Keratinocyte (primary cell): ENCODE results near the gene ZNF500. TPM values are rescaled to one million over a fixed set of nuclear protein-coding genes. Genes with fewer than 3 reads are reported as not detected.

Experiments used
- DNase-seq: peaks from one replicate; pipeline ENCODE4 v3.0.0-alpha.2; 2011; ENCODE audit warnings: low read depth, missing footprints, low spot score
- FAIRE-seq: peaks from 2 replicates; lab custom pipeline; 2011; peaks lifted over from hg19 to GRCh38; lab: Jason Lieb, UNC
- H2AFZ ChIP-seq: 2 replicates; pipeline ENCODE4 v1.6.0; 2012; ENCODE audit warnings: low read length, control low read depth, inconsistent platforms; ENCODE audit not compliant: control insufficient read depth
- H3K27ac ChIP-seq: 2 replicates; pipeline ENCODE4 v1.5.1; 2011; ENCODE audit warnings: low read length; ENCODE audit not compliant: control insufficient read depth, insufficient read depth
- H3K27me3 ChIP-seq: 3 replicates; pipeline ENCODE4 v1.6.0; 2011; ENCODE audit warnings: low read length; ENCODE audit not compliant: control insufficient read depth, insufficient read depth; ENCODE audit errors: extremely low read depth
- H3K36me3 ChIP-seq, 2 experiments: 2 replicates in 1 of 2; 3 replicates in 1 of 2; pipeline ENCODE4 v1.5.1; 2011; ENCODE audit warnings: low read length in 2 of 2, mild to moderate bottlenecking in 1 of 2; ENCODE audit not compliant: control insufficient read depth in 2 of 2, insufficient read depth in 2 of 2; ENCODE audit errors: extremely low read depth in 1 of 2
- H3K4me1 ChIP-seq: 3 replicates; pipeline ENCODE4 v1.5.1; 2011; ENCODE audit warnings: low read length; ENCODE audit not compliant: control insufficient read depth, insufficient read depth; ENCODE audit errors: extremely low read depth
- H3K4me2 ChIP-seq: 3 replicates; pipeline ENCODE4 v1.6.0; 2011; ENCODE audit warnings: low read depth, low read length; ENCODE audit not compliant: control insufficient read depth, insufficient read depth; ENCODE audit errors: extremely low read depth
- H3K4me3 ChIP-seq, 3 experiments: fragments of 200-600 bp in 1 of 3; sonication (generic) in 1 of 3; 2 replicates in 2 of 3; 3 replicates in 1 of 3; pipeline ENCODE4 v1.5.1; 2011 to 2016; ENCODE audit warnings: low read length in 3 of 3, mild to moderate bottlenecking in 3 of 3, control low read depth in 2 of 3, inconsistent platforms in 1 of 3, low read depth in 1 of 3, mixed read lengths in 1 of 3, mixed run types in 1 of 3, moderate library complexity in 1 of 3; ENCODE audit not compliant: control insufficient read depth in 2 of 3, insufficient read depth in 2 of 3; ENCODE audit errors: extremely low read depth in 1 of 3
- H3K79me2 ChIP-seq: 2 replicates; pipeline ENCODE4 v1.6.0; 2012; ENCODE audit warnings: low read length; ENCODE audit not compliant: control insufficient read depth, insufficient read depth
- H3K9ac ChIP-seq: 3 replicates; pipeline ENCODE4 v1.6.0; 2011; ENCODE audit warnings: low read length; ENCODE audit not compliant: control insufficient read depth, insufficient read depth; ENCODE audit errors: extremely low read depth
- H3K9me1 ChIP-seq: 3 replicates; pipeline ENCODE4 v1.6.0; 2011; ENCODE audit warnings: low read length; ENCODE audit not compliant: control insufficient read depth, insufficient read depth; ENCODE audit errors: extremely low read depth
- H3K9me3 ChIP-seq: 2 replicates; pipeline ENCODE4 v1.5.1; 2012; ENCODE audit warnings: low read depth, low read length; ENCODE audit not compliant: control insufficient read depth
- H4K20me1 ChIP-seq: 3 replicates; pipeline ENCODE4 v1.6.0; 2011; ENCODE audit warnings: low read length; ENCODE audit not compliant: control insufficient read depth, insufficient read depth; ENCODE audit errors: extremely low read depth
- CTCF ChIP-seq, 3 experiments: IDR thresholded peaks in 1 of 3; conservative IDR thresholded peaks in 1 of 3; optimal IDR thresholded peaks in 1 of 3; 2 replicates in 2 of 3; 3 replicates in 1 of 3; pipeline versions ENCODE3 to v1.5.1; 2011; ENCODE audit warnings: low read length in 3 of 3, mild to moderate bottlenecking in 3 of 3, moderate library complexity in 2 of 3, control low read depth in 1 of 3, inconsistent platforms in 1 of 3; ENCODE audit not compliant: insufficient read depth in 2 of 3; ENCODE audit errors: extremely low read depth in 1 of 3
- EZH2 ChIP-seq: IDR thresholded peaks from one replicate; pipeline ENCODE4 v1.6.1; 2012; ENCODE audit warnings: inconsistent platforms, mild to moderate bottlenecking, low read length, moderate library complexity
- dilution Hi-C: fragments of 300-500 bp; cut with MboI; formaldehyde crosslinking; loops from one replicate; pipeline ENCODE4 v1.7.0; 2020; ENCODE audit warnings: low sequenced_read_pairs; ENCODE audit not compliant: extremely low pct_ligation_motif_present
- polyA plus RNA-seq, 5 experiments: library from polyadenylated mRNA; depleted of rRNA in 3 of 5; stranded (reverse) in 3 of 5; stranded (forward) in 1 of 5; unstranded in 1 of 5; fragments of >200 nt; gene quantifications; 1 replicate in 1 of 5; 2 replicates in 3 of 5; 3 replicates in 1 of 5; pipeline versions ENCODE4 v1.2.1 to v1.2.3, GENCODE V29; 2011 to 2012; ENCODE audit warnings: missing spikeins in 2 of 5, low read depth in 1 of 5, low replicate concordance in 1 of 5

ZNF500 gene
- polyA plus RNA-seq, 1 donor (not counting 4 experiments of a cell fraction or from before 2014, with no cell fraction given) = 3.3 TPM

GRCh38 chr16:4728676-4729075, 38.3 kb downstream of the ZNF500 start:
- H4K20me1 ChIP-seq = no peaks in the 10 kb centered on the region
- dilution Hi-C loops = no loop called here
- no peaks in the 10 kb centered on the region for H3K9me1 ChIP-seq
- H3K9me3 ChIP-seq = no peaks in the 10 kb centered on the region
- no peak overlapping the region for H3K4me2 ChIP-seq
- no peak for FAIRE-seq
- no peak overlapping the region for H3K27ac ChIP-seq
- H3K4me3 ChIP-seq = no peak overlapping the region
- H2AFZ ChIP-seq = no peak overlapping the region
- H3K27me3 ChIP-seq = no peaks in the 10 kb centered on the region
- TF ChIP-seq EZH2 = no peak
- no peak for TF ChIP-seq CTCF (optimal IDR thresholded peaks at IDR 0.05 in 1 of 3, IDR thresholded peaks at IDR 0.05 in 1 of 3, conservative IDR thresholded peaks at IDR 0.05 in 1 of 3; ENCODE audit: extremely low read depth in 1 of 3, insufficient read depth in 2 of 3, low read length in 3 of 3)
- H3K79me2 ChIP-seq = peaks cover 28% of the 10 kb centered on the region
- H3K4me1 ChIP-seq = no peaks in the 10 kb centered on the region
- peaks cover 25 to 30% of the 10 kb centered on the region in 2 experiments for H3K36me3 ChIP-seq
- no peak overlapping the region for H3K9ac ChIP-seq
- DNase-seq = no peak

GRCh38 chr16:4726616-4727015, 40.3 kb downstream of the ZNF500 start:
- no peak overlapping the region for H3K27ac ChIP-seq
- DNase-seq = no peak
- no peak for TF ChIP-seq CTCF (optimal IDR thresholded peaks at IDR 0.05 in 1 of 3, IDR thresholded peaks at IDR 0.05 in 1 of 3, conservative IDR thresholded peaks at IDR 0.05 in 1 of 3; ENCODE audit: extremely low read depth in 1 of 3, insufficient read depth in 2 of 3, low read length in 3 of 3)
- TF ChIP-seq EZH2 = no peak
- H3K9ac ChIP-seq = no peak overlapping the region
- no peaks in the 10 kb centered on the region for H3K4me1 ChIP-seq
- peaks cover 24 to 25% of the 10 kb centered on the region in 2 experiments for H3K36me3 ChIP-seq
- no peaks in the 10 kb centered on the region for H4K20me1 ChIP-seq
- dilution Hi-C loops = no loop called here
- peaks cover 10% of the 10 kb centered on the region for H3K79me2 ChIP-seq
- H3K9me1 ChIP-seq = no peaks in the 10 kb centered on the region
- H3K27me3 ChIP-seq = no peaks in the 10 kb centered on the region
- no peak for FAIRE-seq
- H3K4me3 ChIP-seq = no peak overlapping the region
- no peak overlapping the region for H2AFZ ChIP-seq
- H3K9me3 ChIP-seq = no peaks in the 10 kb centered on the region
- H3K4me2 ChIP-seq = no peak overlapping the region
